Measurements from ENCODE around the gene MAD2L1BP.
A peak's percentile ranks its signal among the peaks of the same experiment; 100 is the strongest.

- TF ChIP-seq CTCF (IDR thresholded peaks at IDR 0.05; ENCODE audit: low read depth, low read length), result peak; percentile 95
- peak; percentile 11 for TF ChIP-seq POLR2A (IDR thresholded peaks at IDR 0.05; ENCODE audit: extremely low read depth, insufficient read length)
Observed at GRCh38 chr6:43667245-43668150, 31.9 kb downstream of the MAD2L1BP start.

Data from NB4 (cell line).